H1 (cell line): ENCODE measurements around the gene HLA-DRB1. TPM values are rescaled to one million over a fixed set of nuclear protein-coding genes. Genes with fewer than 3 reads are reported as not detected.

Experiments used
- CTCF ChIA-PET: fragments of 300-600 bp; sonication (Branson Sonifier 250); formaldehyde crosslinking; loops from one replicate; lab custom pipeline; 2021; ENCODE audit not compliant: partially characterized antibody; lab: Charles Lee
- POLR2A ChIA-PET: fragments of 300-600 bp; sonication (Branson Sonifier 250); formaldehyde crosslinking; loops from one replicate; lab custom pipeline; 2021; ENCODE audit warnings: inconsistent platforms; ENCODE audit not compliant: partially characterized antibody; lab: Charles Lee
- DNase-seq, 2 experiments: peaks; one replicate each; pipeline versions ENCODE4 v3.0.0 to v3.0.0-alpha.2; 2010 to 2022; ENCODE audit warnings: low spot score in 2 of 2, low read depth in 1 of 2, mixed read lengths in 1 of 2
- FAIRE-seq: peaks from 2 replicates; lab custom pipeline; 2011; peaks lifted over from hg19 to GRCh38; lab: Jason Lieb, UNC
- H2AFZ ChIP-seq: 2 replicates; pipeline ENCODE4 v1.8.1; 2012; ENCODE audit warnings: low read length, inconsistent platforms
- H2AK5ac ChIP-seq: 2 replicates; pipeline ENCODE4 v1.6.1; 2013; ENCODE audit warnings: low read depth, low read length
- H2BK120ac ChIP-seq: replicated peaks from 2 replicates; pipeline ENCODE3; 2013; ENCODE audit warnings: low read depth, low read length, inconsistent platforms
- H2BK12ac ChIP-seq: 2 replicates; pipeline ENCODE4 v1.6.1; 2013; ENCODE audit warnings: low read depth, low read length
- H2BK15ac ChIP-seq: 2 replicates; pipeline ENCODE4 v1.6.1; 2013; ENCODE audit warnings: low read length
- H2BK20ac ChIP-seq: 2 replicates; pipeline ENCODE4 v1.6.1; 2013; ENCODE audit warnings: low read length
- H2BK5ac ChIP-seq: 2 replicates; pipeline ENCODE4 v1.6.1; 2013; ENCODE audit warnings: low read depth, low read length
- H3K14ac ChIP-seq: 2 replicates; pipeline ENCODE4 v1.6.1; 2013; ENCODE audit warnings: inconsistent platforms; ENCODE audit not compliant: insufficient read length
- H3K18ac ChIP-seq: 2 replicates; pipeline ENCODE4 v1.6.1; 2013; ENCODE audit warnings: low read length; ENCODE audit errors: extremely low read depth
- H3K23ac ChIP-seq: 2 replicates; pipeline ENCODE4 v1.6.1; 2013; ENCODE audit warnings: inconsistent platforms; ENCODE audit not compliant: insufficient read length
- H3K23me2 ChIP-seq: 2 replicates; pipeline ENCODE4 v1.6.1; 2013; ENCODE audit warnings: low read depth, low read length
- H3K27ac ChIP-seq: 2 replicates; pipeline ENCODE4 v1.6.1; 2011; ENCODE audit warnings: low read depth, low read length, inconsistent platforms
- H3K27me3 ChIP-seq, 4 experiments: replicated peaks in 1 of 4; 1 replicate in 1 of 4; 2 replicates in 3 of 4; pipeline versions ENCODE4 v1.6.1 to v1.8.1; 2011 to 2013; ENCODE audit warnings: low read length in 3 of 4, mild to moderate bottlenecking in 3 of 4, inconsistent platforms in 2 of 4, mixed read lengths in 2 of 4, moderate library complexity in 1 of 4; ENCODE audit not compliant: control insufficient read depth in 3 of 4, insufficient read depth in 3 of 4; ENCODE audit errors: extremely low read depth in 1 of 4
- H3K36me3 ChIP-seq, 4 experiments: 2 replicates each; pipeline versions ENCODE4 v1.6.1 to v1.8.1; 2011 to 2013; ENCODE audit warnings: mild to moderate bottlenecking in 4 of 4, low read length in 3 of 4, moderate library complexity in 2 of 4, control low read depth in 1 of 4, inconsistent platforms in 1 of 4; ENCODE audit not compliant: insufficient read depth in 4 of 4, control insufficient read depth in 2 of 4
- H3K4ac ChIP-seq: replicated peaks from 2 replicates; pipeline ENCODE3; 2013; ENCODE audit warnings: low read length, low read depth, mixed read lengths, inconsistent platforms; ENCODE audit not compliant: insufficient read length
- H3K4me1 ChIP-seq, 4 experiments: replicated peaks in 1 of 4; 1 replicate in 1 of 4; 2 replicates in 3 of 4; pipeline versions ENCODE4 v1.6.1 to v1.8.1; 2011 to 2013; ENCODE audit warnings: low read length in 3 of 4, inconsistent platforms in 2 of 4, mixed read lengths in 1 of 4; ENCODE audit not compliant: insufficient read depth in 4 of 4, control insufficient read depth in 3 of 4
- H3K4me2 ChIP-seq, 2 experiments: 2 replicates each; pipeline versions ENCODE4 v1.6.1 to v1.8.1; 2011 to 2013; ENCODE audit warnings: low read depth in 2 of 2, low read length in 2 of 2, control low read depth in 1 of 2, inconsistent platforms in 1 of 2, mild to moderate bottlenecking in 1 of 2; ENCODE audit not compliant: insufficient read depth in 1 of 2
- H3K4me3 ChIP-seq, 4 experiments: fragments of 200-600, 300-600 bp in 1 of 4; sonication (generic), shearing (Covaris generic), sonication (Bioruptor Twin) in 1 of 4; 2 replicates each; pipeline versions ENCODE4 v1.5.1 to v1.8.1; 2011 to 2016; ENCODE audit warnings: low read length in 4 of 4, low read depth in 3 of 4, control low read depth in 2 of 4, inconsistent platforms in 2 of 4, mild to moderate bottlenecking in 2 of 4, mixed read lengths in 1 of 4, moderate library complexity in 1 of 4; ENCODE audit not compliant: insufficient read depth in 2 of 4; ENCODE audit errors: extremely low read depth in 1 of 4
- H3K56ac ChIP-seq: replicated peaks from 2 replicates; pipeline ENCODE3; 2013; ENCODE audit warnings: low read depth, mild to moderate bottlenecking, mixed read lengths, low read length, inconsistent platforms; ENCODE audit not compliant: insufficient read length
- H3K79me1 ChIP-seq: 2 replicates; pipeline ENCODE4 v1.6.1; 2013; ENCODE audit warnings: low read depth, low read length, control low read depth
- H3K79me2 ChIP-seq, 2 experiments: 2 replicates each; pipeline versions ENCODE4 v1.6.1 to v1.8.1; 2012 to 2013; ENCODE audit warnings: low read length in 2 of 2, mild to moderate bottlenecking in 2 of 2, inconsistent platforms in 1 of 2; ENCODE audit not compliant: insufficient read depth in 2 of 2, control insufficient read depth in 1 of 2
- H3K9ac ChIP-seq, 4 experiments: replicated peaks in 1 of 4; 1 replicate in 1 of 4; 2 replicates in 3 of 4; pipeline versions ENCODE4 v1.6.1 to v1.8.1; 2011 to 2013; ENCODE audit warnings: low read depth in 3 of 4, low read length in 3 of 4, control low read depth in 2 of 4, mild to moderate bottlenecking in 2 of 4, moderate library complexity in 2 of 4, inconsistent platforms in 1 of 4; ENCODE audit errors: extremely low read depth in 1 of 4
- H3K9me3 ChIP-seq, 2 experiments: 2 replicates each; pipeline versions ENCODE4 v1.6.1 to v1.8.1; 2012 to 2013; ENCODE audit warnings: mild to moderate bottlenecking in 2 of 2, moderate library complexity in 2 of 2, control low read depth in 1 of 2, inconsistent platforms in 1 of 2, low read depth in 1 of 2, low read length in 1 of 2, mixed read lengths in 1 of 2; ENCODE audit not compliant: insufficient read depth in 2 of 2
- H4K20me1 ChIP-seq, 2 experiments: replicated peaks in 1 of 2; 2 replicates each; pipeline versions ENCODE3 to v1.8.1; 2011 to 2013; ENCODE audit warnings: inconsistent platforms in 2 of 2, low read length in 2 of 2, mild to moderate bottlenecking in 1 of 2; ENCODE audit not compliant: insufficient read depth in 2 of 2, control insufficient read depth in 1 of 2
- H4K5ac ChIP-seq: 2 replicates; pipeline ENCODE4 v1.6.1; 2013; ENCODE audit warnings: low read length, low read depth, mixed read lengths, inconsistent platforms; ENCODE audit not compliant: insufficient read length
- H4K8ac ChIP-seq: 2 replicates; pipeline ENCODE4 v1.8.0; 2013; ENCODE audit warnings: mild to moderate bottlenecking, moderate library complexity, low read length, inconsistent platforms; ENCODE audit not compliant: insufficient read depth; ENCODE audit errors: extremely low read depth
- H4K91ac ChIP-seq: replicated peaks from 2 replicates; pipeline ENCODE3; 2013; ENCODE audit warnings: low read length, mixed read lengths, inconsistent platforms; ENCODE audit not compliant: insufficient read length
- CBX8 ChIP-seq: fragments of 300-800, 300-1000 bp; sonication (generic); IDR thresholded peaks from 2 replicates; pipeline ENCODE4 v1.7.1; 2016; ENCODE audit warnings: low read depth, low read length, borderline replicate concordance
- POLR2AphosphoS5 ChIP-seq: IDR thresholded peaks from 2 replicates; pipeline ENCODE4 v1.6.1; 2011; ENCODE audit warnings: low read depth, low read length
- SAP30 ChIP-seq: fragments of 300-600 bp; sonication (generic); IDR thresholded peaks from 2 replicates; pipeline ENCODE4 v1.7.1; 2012; ENCODE audit warnings: low read length, moderate library complexity, mild to moderate bottlenecking, inconsistent platforms; ENCODE audit not compliant: insufficient read depth, insufficient replicate concordance
- SIX5 ChIP-seq: IDR thresholded peaks from 2 replicates; pipeline ENCODE4 v1.6.1; 2011; ENCODE audit warnings: mild to moderate bottlenecking, low read depth, low read length
- SP1 ChIP-seq: IDR thresholded peaks from 2 replicates; pipeline ENCODE4 v1.6.1; 2011; ENCODE audit warnings: low read depth, low read length
- YY1 ChIP-seq: IDR thresholded peaks from 2 replicates; pipeline ENCODE4 v1.6.1; 2011; ENCODE audit warnings: low read depth, mild to moderate bottlenecking, low read length
- WGBS, 2 experiments: shearing (Covaris generic) in 1 of 2; methylation state at CpG; one replicate each; pipeline versions ENCODE4 v1.1.6 to v1.1.7; 2013 to 2015; ENCODE audit warnings: low lambda C conversion rate in 2 of 2, mixed read lengths in 2 of 2, inconsistent platforms in 1 of 2, low coverage in 1 of 2, missing lambda C conversion rate in 1 of 2; ENCODE audit not compliant: insufficient replicate concordance in 2 of 2, insufficient coverage in 1 of 2, insufficient read length in 1 of 2; ENCODE audit errors: extremely low coverage in 1 of 2, missing lambda C conversion rate in 1 of 2; 5-methylcytosine and 5-hydroxymethylcytosine counted together
- polyA plus RNA-seq, 7 experiments: library from polyadenylated mRNA; depleted of rRNA in 3 of 7; stranded (reverse) in 5 of 7; unstranded in 2 of 7; fragments of >200 nt in 5 of 7; fragments of 200-250 nt in 2 of 7; gene quantifications; 1 replicate in 5 of 7; 2 replicates in 1 of 7; 4 replicates in 1 of 7; pipeline versions ENCODE4 v1.2.1 to v1.2.3, GENCODE V29; 2011 to 2013; ENCODE audit warnings: missing spikeins in 2 of 7, mixed read lengths in 2 of 7
- total RNA-seq: library from RNA; stranded (reverse); fragmentation: NEBNext Ultra II Directional; extraction: Animal tissue kit (Norgen Biotek cat#: 25700); gene quantifications from 2 replicates; pipeline ENCODE4 v1.2.1, GENCODE V29; 2021

The HLA-DRB1 gene
- total and polyA plus RNA-seq, 2 of the 8 experiments (the other 6 are each of a cell fraction or from before 2014, with no cell fraction given) = 6.7 to 7.5 TPM

DNA sequence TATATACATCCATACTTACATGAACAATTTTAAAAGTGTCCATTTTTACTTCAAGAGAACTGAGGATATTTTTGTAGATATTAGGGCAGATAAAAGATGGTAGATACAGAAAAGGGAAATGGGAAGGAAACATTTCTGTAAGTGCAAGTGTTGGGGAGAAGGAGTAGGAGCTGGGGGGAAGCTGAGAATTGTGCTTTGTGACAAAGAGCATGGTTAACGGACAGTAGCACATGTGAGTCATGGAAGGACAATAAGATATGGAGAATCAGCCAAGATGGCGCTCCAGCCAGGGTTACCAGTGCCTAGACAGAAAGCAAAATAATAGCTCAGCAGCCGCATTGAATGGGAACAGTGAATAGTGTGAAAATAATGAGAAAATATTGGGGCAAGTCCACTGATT is 12.7 kb upstream of the HLA-DRB1 start:
- Histone ChIP-seq H2AFZ (no peak overlapping the region), H3K9ac (no peak overlapping the region), H3K14ac (no peak overlapping the region), H3K56ac (no peak overlapping the region), H3K23ac (no peak overlapping the region), H4K5ac (no peak overlapping the region), H3K4ac (no peak overlapping the region), H2BK20ac (no peak overlapping the region), H2BK5ac (no peak overlapping the region), H2BK15ac (no peak overlapping the region), H3K27ac (no peak overlapping the region), H3K4me3 (no peak overlapping the region), H3K23me2 (no peaks in the 10 kb centered on the region), H2BK120ac (no peak overlapping the region), H3K27me3 (no peaks in the 10 kb centered on the region), H2BK12ac (no peak overlapping the region), H4K91ac (no peak overlapping the region), H3K4me2 (no peak overlapping the region), H3K9me3 (no peaks in the 10 kb centered on the region), H3K79me2 (no peaks in the 10 kb centered on the region), H3K18ac (no peak overlapping the region), H4K8ac (no peak overlapping the region), H3K36me3 (no peaks in the 10 kb centered on the region), H3K79me1 (no peaks in the 10 kb centered on the region), H2AK5ac (no peak overlapping the region), H3K4me1 (no peaks in the 10 kb centered on the region), H4K20me1 (no peaks in the 10 kb centered on the region)
- no peak for FAIRE-seq
- ChIA-PET CTCF (interaction anchor here (1.2 kb wide), 1 partner anchor 19 kb away, joined by 3 read pairs; no protein-coding TSS in a partner anchor), POLR2A (interaction anchor here (0.7 kb wide), 1 partner anchor 13 kb away, joined by 3 read pairs; the partner anchor contains the start of gene HLA-DRB1)
- TF ChIP-seq POLR2AphosphoS5 (no peak), SP1 (no peak), SAP30 (no peak), YY1 (no peak), SIX5 (no peak), CBX8 (no peak)
- no peak for DNase-seq
- 58% methylated on average over 3 of the region's 3 CpGs; no CpG with 5 or more reads in 1 of the 2 experiments for WGBS, 2 experiments
